ENCODE results near the gene SDF2L1. TPM values are rescaled to one million over a fixed set of nuclear protein-coding genes. Genes with fewer than 3 reads are reported as not detected.

Gene SDF2L1
- total RNA-seq, 6 experiments from 2014 or later, result 49.1 to 63.5 (median 55.6) TPM

GRCh38 chr22:21679383-21679782 lies 37.3 kb downstream of the SDF2L1 start:
- TF ChIP-seq CTCF (IDR thresholded peaks at IDR 0.05), result no peak
- no peak for DNase-seq
- H3K4me1 Mint-ChIP-seq (ENCODE audit: low read depth), result no peaks in the 10 kb centered on the region
- no peaks in the 10 kb centered on the region for H3K9me3 Mint-ChIP-seq
- H3K4me3 Mint-ChIP-seq, result no peak overlapping the region
- peaks cover 4% of the 10 kb centered on the region for H3K27me3 Mint-ChIP-seq (ENCODE audit: insufficient read depth)
- H3K36me3 Mint-ChIP-seq (ENCODE audit: low read depth), result peaks cover 14% of the 10 kb centered on the region
- no peak overlapping the region for H3K27ac Mint-ChIP-seq

GRCh38 chr22:21680830-21681565 lies 38.9 kb downstream of the SDF2L1 start:
- no peak for TF ChIP-seq CTCF (IDR thresholded peaks at IDR 0.05)
- H3K4me1 Mint-ChIP-seq (ENCODE audit: low read depth), result no peaks in the 10 kb centered on the region

GRCh38 chr22:21681566-21682370 lies 39.7 kb downstream of the SDF2L1 start:
- no peak overlapping the region for H3K27ac Mint-ChIP-seq
- H3K9me3 Mint-ChIP-seq, result no peaks in the 10 kb centered on the region
- no peak for TF ChIP-seq CTCF (IDR thresholded peaks at IDR 0.05)
- no peaks in the 10 kb centered on the region for H3K4me1 Mint-ChIP-seq (ENCODE audit: low read depth)
- peaks cover 2% of the 10 kb centered on the region for H3K27me3 Mint-ChIP-seq (ENCODE audit: insufficient read depth)
- no peak for DNase-seq
- peaks cover 9% of the 10 kb centered on the region; the same call in 1 of the 2 replicates for H3K36me3 Mint-ChIP-seq (ENCODE audit: low read depth)
- no peak overlapping the region for H3K4me3 Mint-ChIP-seq

More at GRCh38 chr22:21680830-21681565, 38.9 kb downstream of the SDF2L1 start:
- Mint-ChIP-seq H3K4me3 (no peak overlapping the region), H3K9me3 (no peaks in the 10 kb centered on the region), H3K36me3 (ENCODE audit: low read depth) (peaks cover 10% of the 10 kb centered on the region; the same call in 1 of the 2 replicates), H3K27ac (no peak overlapping the region), H3K27me3 (ENCODE audit: insufficient read depth) (peaks cover 2% of the 10 kb centered on the region)
- no peak for DNase-seq

GRCh38 chr22:21682385-21683175 lies 40.5 kb downstream of the SDF2L1 start:
- Mint-ChIP-seq H3K27me3 (ENCODE audit: insufficient read depth) (peaks cover 2% of the 10 kb centered on the region; the same call in 1 of the 2 replicates), H3K27ac (no peak overlapping the region), H3K9me3 (no peaks in the 10 kb centered on the region), H3K4me3 (no peak overlapping the region), H3K36me3 (ENCODE audit: low read depth) (peaks cover 9% of the 10 kb centered on the region; the same call in 1 of the 2 replicates), H3K4me1 (ENCODE audit: low read depth) (no peaks in the 10 kb centered on the region)
- no peak for TF ChIP-seq CTCF (IDR thresholded peaks at IDR 0.05)
- no peak for DNase-seq

- DNase-seq, result no peak
- Mint-ChIP-seq H3K27me3 (ENCODE audit: insufficient read depth) (peaks cover 2% of the 10 kb centered on the region; the same call in 1 of the 2 replicates), H3K9me3 (no peaks in the 10 kb centered on the region), H3K27ac (no peak overlapping the region), H3K36me3 (ENCODE audit: low read depth) (peaks cover 8% of the 10 kb centered on the region; the same call in 1 of the 2 replicates), H3K4me3 (no peak overlapping the region), H3K4me1 (ENCODE audit: low read depth) (no peaks in the 10 kb centered on the region)
- no peak for TF ChIP-seq CTCF (IDR thresholded peaks at IDR 0.05)
Measured at GRCh38 chr22:21683401-21683811, 41.3 kb downstream of the SDF2L1 start.
